NCI-H2227 (cell line): ENCODE measurements around the gene PIK3R6.

Experiments
- DNase-seq: peaks from one replicate; lab custom pipeline; 2025; ENCODE audit not compliant: unreplicated experiment; lab: John Stamatoyannopoulos, UW

The PIK3R6 gene

GRCh38 chr17:8867361-8867981 is at the start of gene PIK3R6:
PIK3R6 (minus strand) TSS chr17:8867674; CDS start chr17:8849794, 17,880 bp downstream.
- DNase-seq = no peak

GRCh38 chr17:8916466-8916865 is 49.0 kb upstream of the PIK3R6 start:
- DNase-seq = no peak

DNA sequence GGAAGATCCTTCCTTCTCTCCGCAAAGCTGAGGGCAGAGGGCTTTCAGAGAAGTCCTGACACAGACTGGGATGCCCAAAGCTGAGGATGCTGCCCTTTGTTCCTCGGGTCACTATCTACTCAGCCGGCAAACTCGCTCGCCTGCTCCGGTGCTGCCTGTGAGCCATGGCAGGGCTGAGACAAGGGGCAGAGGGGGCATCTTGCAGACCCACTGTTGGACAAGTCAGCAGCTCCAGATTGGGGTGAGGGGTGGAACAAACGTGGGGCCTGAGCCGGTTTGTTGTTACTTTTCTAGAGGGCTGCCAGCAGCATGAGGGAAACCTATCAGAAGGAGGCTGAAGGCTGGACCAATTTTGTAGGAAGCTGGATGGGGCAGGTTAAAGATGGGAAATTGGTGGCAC is 47.1 kb upstream of the PIK3R6 start:
- DNase-seq = no peak

DNA sequence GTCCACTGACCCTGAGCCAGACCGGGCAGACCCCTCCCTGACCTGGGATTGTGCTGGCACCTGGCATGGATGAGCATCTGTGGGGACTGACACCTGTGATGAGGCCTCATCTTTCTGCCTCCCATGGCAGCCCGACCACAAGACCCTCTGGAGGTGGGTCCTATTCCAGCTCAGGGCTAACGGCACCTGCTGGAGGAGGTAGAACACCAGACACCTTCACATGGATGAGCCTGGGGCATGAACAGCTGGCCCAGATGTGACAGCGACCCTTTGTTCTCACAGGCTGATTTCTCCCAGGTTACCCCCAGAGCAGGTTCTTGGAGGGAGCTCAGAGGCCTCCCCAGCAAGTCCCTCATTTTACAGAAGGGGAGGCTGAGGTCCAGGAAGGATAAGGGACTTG is 46.4 kb upstream of the PIK3R6 start:
- no peak for DNase-seq

DNA sequence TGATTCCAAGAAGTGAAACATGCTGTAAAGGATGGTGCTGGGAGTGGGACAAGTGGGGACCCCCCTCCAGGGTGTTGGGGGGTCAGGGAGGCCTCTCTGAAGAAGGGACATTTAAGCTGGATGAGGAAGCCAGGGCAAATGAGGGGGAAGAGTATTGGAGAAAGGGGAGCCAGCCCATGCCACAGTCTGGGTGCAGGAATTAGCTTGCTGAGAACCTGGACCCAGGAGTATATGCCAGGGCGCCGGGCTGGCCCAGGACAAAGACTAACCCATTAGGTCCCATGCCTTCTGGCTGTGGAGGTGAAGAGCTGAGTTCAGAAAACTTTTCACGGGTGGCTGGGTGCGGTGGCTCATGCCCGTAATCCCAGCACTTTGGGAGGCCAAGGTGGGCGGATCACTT is 45.6 kb upstream of the PIK3R6 start:
- DNase-seq = no peak

- no peak for DNase-seq
Measured at GRCh38 chr17:8912084-8912981, 44.9 kb upstream of the PIK3R6 start.

GRCh38 chr17:8910969-8911604 is 43.6 kb upstream of the PIK3R6 start:
- no peak for DNase-seq

DNA sequence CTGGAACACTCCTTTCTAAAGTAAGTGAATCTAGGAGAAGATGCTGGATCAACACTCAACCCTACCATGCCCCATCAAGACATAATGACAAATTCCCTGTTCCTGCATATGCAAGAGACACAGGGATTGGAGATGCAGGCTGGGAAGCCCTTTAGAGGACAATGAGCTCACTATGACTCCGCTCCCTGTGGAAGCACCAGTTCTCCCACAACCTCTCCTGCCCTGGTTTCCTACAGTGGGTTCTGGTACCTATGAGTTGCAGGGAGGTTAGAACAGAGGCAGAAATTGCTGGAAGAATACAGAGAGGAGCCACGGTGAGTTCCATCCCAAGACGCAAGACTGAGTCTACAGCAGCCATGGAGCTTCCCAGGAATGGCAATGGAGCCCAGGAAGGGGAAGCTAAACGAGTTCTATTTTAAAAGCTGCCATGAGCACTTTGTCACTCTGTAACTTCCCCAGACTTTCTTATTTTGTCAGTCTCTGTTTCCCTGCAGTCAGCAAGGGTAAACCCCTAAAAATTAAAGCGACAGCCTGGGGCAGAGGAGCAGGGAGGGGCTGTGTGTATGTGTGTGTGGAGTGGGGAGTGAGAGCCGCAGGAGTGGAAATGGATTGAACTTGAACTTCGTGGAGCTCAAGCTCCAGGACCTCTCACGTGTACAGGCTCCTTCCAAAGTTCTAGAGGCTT is 42.3 kb upstream of the PIK3R6 start:
- DNase-seq = no peak

DNA sequence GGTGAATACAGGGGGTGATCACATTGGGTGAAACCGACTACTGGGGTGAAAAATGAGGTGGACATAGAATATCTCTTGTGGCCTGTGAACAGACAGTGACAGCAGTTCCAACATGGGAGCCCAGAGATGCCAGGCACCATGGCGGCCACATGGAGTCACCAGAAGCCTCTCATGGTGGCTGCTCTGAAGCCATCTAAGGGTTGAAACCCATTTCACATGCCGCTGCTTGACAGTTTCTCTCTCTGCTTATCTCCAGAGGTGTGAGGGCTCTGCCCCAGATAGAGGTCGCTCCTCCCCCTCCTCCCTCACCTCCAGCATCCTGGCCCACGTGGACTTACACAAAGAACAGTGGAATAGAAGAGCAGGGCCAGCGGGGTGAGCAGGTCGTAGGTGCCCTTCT is 37.9 kb upstream of the PIK3R6 start:
- DNase-seq = no peak

- no peak for DNase-seq
Measured at GRCh38 chr17:8904686-8905085, 37.2 kb upstream of the PIK3R6 start.

- DNase-seq = no peak
Measured at GRCh38 chr17:8904201-8904600, 36.7 kb upstream of the PIK3R6 start.

DNA sequence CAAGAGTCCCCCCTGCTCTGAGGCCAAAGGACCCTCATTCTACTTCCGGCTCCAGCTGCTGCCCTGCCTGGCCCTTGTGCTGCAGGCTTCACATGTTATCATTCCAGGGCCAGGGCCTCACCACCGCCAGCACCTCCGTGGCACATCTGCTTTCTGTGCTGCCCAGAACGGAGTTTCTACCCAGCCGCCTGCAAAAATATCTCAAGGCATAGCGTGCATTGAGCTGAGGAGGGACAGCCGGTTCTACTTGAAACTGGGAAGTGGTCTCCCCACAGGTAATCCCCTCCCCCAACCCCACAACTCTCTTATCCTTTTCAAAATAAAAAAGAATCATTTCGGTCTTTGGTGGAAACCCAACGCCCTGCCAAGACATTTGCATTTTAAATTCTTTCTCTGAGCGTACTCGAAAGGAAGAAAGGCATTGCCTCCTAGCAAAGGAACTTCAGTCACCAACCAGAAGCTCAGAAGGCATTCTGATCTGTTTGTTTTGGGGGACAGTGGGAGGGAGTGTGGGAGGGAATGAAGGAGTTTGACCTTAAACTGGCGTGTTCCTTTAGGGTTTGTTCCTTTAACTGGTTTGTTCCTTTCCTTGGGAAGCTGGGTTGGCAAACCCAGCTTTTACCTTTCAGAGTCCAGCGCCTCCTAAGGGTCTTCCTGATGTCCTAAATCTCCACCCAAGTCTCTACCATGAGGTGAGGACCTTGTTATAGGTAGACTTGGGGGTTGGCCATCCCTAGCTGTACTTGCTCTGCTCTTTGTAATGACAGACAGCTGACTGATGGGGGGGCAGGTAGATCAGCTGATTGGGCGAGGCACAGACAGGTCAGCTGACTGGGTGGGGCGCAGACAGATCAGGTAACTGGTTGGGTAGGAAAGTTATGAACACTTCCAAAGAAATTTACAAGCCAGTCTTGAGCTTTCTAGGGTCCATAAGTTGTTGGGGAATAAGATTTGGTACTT is 33.4 kb upstream of the PIK3R6 start:
- no peak for DNase-seq

- DNase-seq = no peak
Measured at GRCh38 chr17:8900207-8900606, 32.7 kb upstream of the PIK3R6 start.

DNA sequence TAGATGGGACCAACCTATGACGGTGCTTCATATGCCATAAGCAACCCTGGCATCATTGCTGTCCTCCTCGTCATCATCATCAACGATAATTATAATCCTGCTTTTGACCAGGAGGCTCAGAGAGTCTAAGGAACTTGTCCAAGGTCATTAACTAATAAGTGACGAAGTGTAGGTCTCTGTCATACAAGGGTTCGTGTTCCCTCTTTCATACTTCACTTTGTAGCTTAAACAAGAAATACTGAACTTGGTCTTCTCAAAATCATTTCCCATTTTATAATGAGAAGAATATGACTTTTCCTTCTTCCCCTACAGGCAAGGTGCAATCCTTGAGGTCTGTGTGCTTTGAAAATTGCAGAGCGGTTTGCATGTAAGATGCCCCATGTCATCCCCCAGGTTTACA is 31.2 kb upstream of the PIK3R6 start:
- DNase-seq = no peak

DNA sequence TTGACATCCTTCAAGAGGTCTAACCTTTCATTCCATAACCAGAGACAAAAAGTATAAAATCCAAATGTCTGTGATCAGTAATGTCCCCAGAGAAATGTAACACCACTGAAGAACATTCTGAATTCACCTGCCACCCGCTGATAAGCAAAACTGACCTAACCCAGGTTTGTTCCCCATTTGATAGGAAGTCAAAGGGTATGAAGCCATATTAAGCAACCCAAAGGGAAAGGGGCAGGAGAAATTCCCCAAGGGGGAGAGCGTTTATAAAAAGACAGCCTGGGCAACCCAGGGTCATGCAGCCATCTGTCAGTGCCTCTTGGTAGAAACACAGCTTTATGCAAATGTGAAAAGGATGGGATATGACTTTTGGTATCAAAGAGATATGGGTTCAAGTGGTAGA is 30.7 kb upstream of the PIK3R6 start:
- no peak for DNase-seq

- no peak for DNase-seq
Measured at GRCh38 chr17:8896641-8897635, 29.5 kb upstream of the PIK3R6 start.

- DNase-seq = no peak
Measured at GRCh38 chr17:8896087-8896486, 28.6 kb upstream of the PIK3R6 start.

DNA sequence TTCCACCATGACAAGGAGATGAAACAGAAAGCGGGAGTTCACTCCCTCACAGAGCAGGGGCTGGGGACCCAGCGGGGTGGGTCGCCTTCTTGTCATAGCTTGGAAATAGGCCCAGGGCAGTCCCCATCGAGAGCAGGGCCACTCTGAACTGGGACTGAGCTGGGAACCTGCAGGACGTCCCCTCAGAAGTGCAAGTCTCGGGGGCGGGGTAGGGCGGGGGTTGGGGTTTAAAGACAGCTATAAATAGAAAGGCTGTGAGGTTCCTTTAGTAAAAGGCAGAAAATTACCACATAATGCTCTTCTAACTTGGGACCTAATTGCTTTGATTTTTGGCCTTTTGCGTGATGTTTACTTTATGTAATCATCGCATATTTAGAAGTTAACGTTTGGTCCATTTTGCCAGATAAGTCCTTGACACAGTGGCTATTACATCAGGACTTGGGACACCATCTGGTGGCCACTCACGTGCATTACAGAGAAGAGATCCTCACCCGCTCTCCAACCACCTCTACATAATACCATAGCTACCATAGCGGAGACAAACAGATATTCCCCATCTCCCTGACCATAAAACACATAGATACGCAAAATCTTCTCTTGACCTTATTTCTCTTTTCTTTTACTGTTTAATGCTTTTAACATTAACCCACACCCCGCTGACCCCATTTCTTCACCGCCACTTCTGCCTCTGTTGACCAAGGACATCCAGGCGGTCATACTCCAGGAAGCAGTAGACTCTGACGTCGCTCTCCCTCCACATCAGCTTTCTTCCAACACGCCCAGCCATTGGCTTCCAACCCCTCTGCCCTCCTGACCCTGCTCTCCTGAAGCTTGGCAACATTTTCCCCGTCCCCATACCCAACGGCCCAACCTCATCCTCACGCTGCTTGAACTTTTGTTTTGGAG is 27.5 kb upstream of the PIK3R6 start:
- peak; percentile 71 for DNase-seq
